ENCODE results near the gene HSPG2. TPM values are rescaled to one million over a fixed set of nuclear protein-coding genes. Genes with fewer than 3 reads are reported as not detected.
A peak's percentile ranks its signal among the peaks of the same experiment; 100 is the strongest.

Gene HSPG2
- total and polyA plus RNA-seq, 2 of the 13 experiments (the other 11 are each of a cell fraction or from before 2014, with no cell fraction given): 9.1 to 13.1 TPM

DNA sequence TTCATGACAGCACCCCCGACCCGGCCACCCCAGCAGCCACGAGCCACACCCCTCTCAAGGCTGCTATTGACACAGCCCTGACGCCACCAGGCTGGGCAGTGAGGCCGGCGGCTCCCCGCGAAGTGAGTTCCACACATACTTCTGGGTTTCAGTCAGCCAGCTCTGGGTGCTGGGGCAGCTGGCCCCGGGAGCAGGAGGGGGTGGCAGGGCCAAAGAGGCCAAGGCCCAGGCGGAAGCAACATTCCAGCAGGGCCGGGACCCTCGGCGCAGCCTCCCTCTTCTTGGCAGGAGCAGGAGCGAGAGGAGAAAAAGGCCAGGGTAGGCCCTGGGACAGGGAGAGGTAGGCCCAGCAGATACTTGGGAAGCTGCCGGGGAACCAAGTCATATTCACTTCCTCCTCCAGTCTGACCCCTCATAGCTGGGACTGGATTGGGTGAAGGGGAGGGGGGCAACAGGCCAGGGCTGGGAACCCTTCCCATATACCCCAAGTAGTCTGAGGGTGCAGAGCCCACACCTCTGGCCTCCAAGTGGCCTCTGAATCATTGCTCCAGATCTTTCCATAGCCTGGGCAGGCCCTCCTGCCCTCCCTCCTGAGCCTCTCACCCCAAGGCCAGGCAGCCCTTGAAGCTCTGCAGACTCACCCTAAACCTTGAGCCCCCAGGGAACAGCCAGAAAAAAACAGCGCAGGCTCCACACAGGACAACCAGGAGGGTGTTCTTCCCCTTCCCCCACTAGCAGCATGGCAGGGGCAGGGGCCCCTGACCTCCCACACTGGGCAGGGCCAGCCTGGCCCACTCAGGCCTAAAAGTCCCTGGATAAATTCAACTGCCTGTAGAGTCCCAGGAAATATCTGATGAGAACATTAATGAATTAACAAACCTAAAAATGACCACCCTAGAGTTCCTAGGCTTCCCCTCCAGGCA is 5.7 kb downstream of the HSPG2 start (continued):
- no peak for TF ChIP-seq CHCHD3 (CRISPR knock-in tag; IDR thresholded peaks at IDR 0.05)
- no peak for TF ChIP-seq GLI4 (CRISPR knock-in tag; IDR thresholded peaks at IDR 0.05; ENCODE audit: borderline replicate concordance)
- TF ChIP-seq MTF1 (CRISPR knock-in tag; IDR thresholded peaks at IDR 0.05): no peak
- no peak for TF ChIP-seq ZC3H4 (CRISPR knock-in tag; IDR thresholded peaks at IDR 0.05; ENCODE audit: borderline replicate concordance)
- TF ChIP-seq GTF3A (CRISPR knock-in tag; conservative IDR thresholded peaks at IDR 0.05): 0 out of 2 replicates have a peak, but pooled peaks have one; percentile 61
- peak; percentile 51; the same call in 1 of the 2 replicates for TF ChIP-seq JUND (CRISPR knock-in tag; IDR thresholded peaks at IDR 0.05)
- peak; percentile 37; the same call in 1 of the 2 replicates for TF ChIP-seq FOXK1 (CRISPR knock-in tag; IDR thresholded peaks at IDR 0.05; ENCODE audit: borderline replicate concordance, low read depth)
- no peak for TF ChIP-seq BRCA1 (CRISPR knock-in tag; IDR thresholded peaks at IDR 0.05)
- no peak for TF ChIP-seq ZMAT3 (CRISPR knock-in tag; conservative IDR thresholded peaks at IDR 0.05)
- no peak for TF ChIP-seq YEATS4 (CRISPR knock-in tag; IDR thresholded peaks at IDR 0.05; ENCODE audit: borderline replicate concordance)
- no peak for TF ChIP-seq NR2C2 (CRISPR knock-in tag; IDR thresholded peaks at IDR 0.05; ENCODE audit: borderline replicate concordance)
- TF ChIP-seq JARID2 (CRISPR knock-in tag; IDR thresholded peaks at IDR 0.05; ENCODE audit: insufficient replicate concordance): no peak
- no peak for TF ChIP-seq ZBTB21 (CRISPR knock-in tag; IDR thresholded peaks at IDR 0.05)
- TF ChIP-seq ZNF251 (CRISPR knock-in tag; IDR thresholded peaks at IDR 0.05): no peak
- peak; percentile 28; the same call in 1 of the 2 replicates for TF ChIP-seq RCOR2 (CRISPR knock-in tag; IDR thresholded peaks at IDR 0.05)
- TF ChIP-seq, protein P1, sequence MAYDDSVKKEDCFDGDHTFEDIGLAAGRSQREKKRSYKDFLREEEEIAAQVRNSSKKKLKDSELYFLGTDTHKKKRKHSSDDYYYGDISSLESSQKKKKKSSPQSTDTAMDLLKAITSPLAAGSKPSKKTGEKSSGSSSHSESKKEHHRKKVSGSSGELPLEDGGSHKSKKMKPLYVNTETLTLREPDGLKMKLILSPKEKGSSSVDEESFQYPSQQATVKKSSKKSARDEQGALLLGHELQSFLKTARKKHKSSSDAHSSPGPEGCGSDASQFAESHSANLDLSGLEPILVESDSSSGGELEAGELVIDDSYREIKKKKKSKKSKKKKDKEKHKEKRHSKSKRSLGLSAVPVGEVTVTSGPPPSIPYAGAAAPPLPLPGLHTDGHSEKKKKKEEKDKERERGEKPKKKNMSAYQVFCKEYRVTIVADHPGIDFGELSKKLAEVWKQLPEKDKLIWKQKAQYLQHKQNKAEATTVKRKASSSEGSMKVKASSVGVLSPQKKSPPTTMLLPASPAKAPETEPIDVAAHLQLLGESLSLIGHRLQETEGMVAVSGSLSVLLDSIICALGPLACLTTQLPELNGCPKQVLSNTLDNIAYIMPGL (CRISPR knock-in tag; IDR thresholded peaks at IDR 0.05; ENCODE audit: borderline replicate concordance in 1 of 2, low read depth in 1 of 2): peak; percentile 26 to 58; a peak in 2 of 4 replicates
- TF ChIP-seq, protein P2, sequence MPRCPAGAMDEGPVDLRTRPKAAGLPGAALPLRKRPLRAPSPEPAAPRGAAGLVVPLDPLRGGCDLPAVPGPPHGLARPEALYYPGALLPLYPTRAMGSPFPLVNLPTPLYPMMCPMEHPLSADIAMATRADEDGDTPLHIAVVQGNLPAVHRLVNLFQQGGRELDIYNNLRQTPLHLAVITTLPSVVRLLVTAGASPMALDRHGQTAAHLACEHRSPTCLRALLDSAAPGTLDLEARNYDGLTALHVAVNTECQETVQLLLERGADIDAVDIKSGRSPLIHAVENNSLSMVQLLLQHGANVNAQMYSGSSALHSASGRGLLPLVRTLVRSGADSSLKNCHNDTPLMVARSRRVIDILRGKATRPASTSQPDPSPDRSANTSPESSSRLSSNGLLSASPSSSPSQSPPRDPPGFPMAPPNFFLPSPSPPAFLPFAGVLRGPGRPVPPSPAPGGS (CRISPR knock-in tag; IDR thresholded peaks at IDR 0.05): peak; percentile 72; the same call in 1 of the 2 replicates
- peak; percentile 50; the same call in 1 of the 2 replicates for TF ChIP-seq ZNF792 (CRISPR knock-in tag; IDR thresholded peaks at IDR 0.05)
- TF ChIP-seq, protein P3, sequence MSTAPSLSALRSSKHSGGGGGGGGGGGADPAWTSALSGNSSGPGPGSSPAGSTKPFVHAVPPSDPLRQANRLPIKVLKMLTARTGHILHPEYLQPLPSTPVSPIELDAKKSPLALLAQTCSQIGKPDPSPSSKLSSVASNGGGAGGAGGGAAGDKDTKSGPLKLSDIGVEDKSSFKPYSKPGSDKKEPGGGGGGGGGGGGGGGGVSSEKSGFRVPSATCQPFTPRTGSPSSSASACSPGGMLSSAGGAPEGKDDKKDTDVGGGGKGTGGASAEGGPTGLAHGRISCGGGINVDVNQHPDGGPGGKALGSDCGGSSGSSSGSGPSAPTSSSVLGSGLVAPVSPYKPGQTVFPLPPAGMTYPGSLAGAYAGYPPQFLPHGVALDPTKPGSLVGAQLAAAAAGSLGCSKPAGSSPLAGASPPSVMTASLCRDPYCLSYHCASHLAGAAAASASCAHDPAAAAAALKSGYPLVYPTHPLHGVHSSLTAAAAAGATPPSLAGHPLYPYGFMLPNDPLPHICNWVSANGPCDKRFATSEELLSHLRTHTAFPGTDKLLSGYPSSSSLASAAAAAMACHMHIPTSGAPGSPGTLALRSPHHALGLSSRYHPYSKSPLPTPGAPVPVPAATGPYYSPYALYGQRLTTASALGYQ (CRISPR knock-in tag; IDR thresholded peaks at IDR 0.05): no peak
- TF ChIP-seq ZNF556 (CRISPR knock-in tag; IDR thresholded peaks at IDR 0.05; ENCODE audit: borderline replicate concordance): peak; percentile 50; the same call in 1 of the 2 replicates
- peak; percentile 87 for TF ChIP-seq ELF3 (CRISPR knock-in tag; IDR thresholded peaks at IDR 0.05)
- TF ChIP-seq SRSF9 (IDR thresholded peaks at IDR 0.05; ENCODE audit: borderline replicate concordance, insufficient read depth, low read depth, low read length, poor library complexity, severe bottlenecking): no peak
- no peak for TF ChIP-seq ATM (IDR thresholded peaks at IDR 0.05; ENCODE audit: borderline replicate concordance)
- no peak for TF ChIP-seq MAFK (conservative IDR thresholded peaks at IDR 0.05 in 1 of 2, IDR thresholded peaks at IDR 0.05 in 1 of 2; ENCODE audit: low read length in 2 of 2)
- TF ChIP-seq ZNF225 (CRISPR knock-in tag; IDR thresholded peaks at IDR 0.05): no peak
